Measurements from ENCODE around the gene HAAO.

DNA sequence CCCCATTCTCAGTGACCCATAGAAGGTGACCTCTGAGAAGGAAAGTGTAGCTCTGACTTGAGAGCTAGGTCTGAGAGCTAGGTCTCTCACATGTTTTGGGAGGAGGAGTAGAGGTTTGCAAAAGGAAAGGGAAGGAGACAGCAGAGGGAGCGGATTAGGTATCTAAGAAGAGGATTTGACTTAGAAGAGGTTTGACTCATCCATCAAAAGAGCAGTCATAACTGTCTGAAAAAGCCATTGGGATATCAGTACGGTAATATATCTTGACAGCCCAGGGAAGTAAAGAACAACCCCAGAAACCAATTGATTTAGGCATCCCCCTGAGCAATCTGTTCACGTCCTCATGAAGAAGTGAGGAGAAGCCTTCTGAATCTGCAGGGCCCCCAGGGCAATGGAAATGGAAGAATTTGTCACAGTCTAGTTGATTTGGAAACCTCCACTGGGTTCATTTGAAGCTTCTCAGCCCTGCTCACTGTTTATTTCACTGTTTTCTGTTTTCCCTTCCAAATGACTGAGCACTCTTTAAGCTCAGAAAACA, 47.8 kb downstream of the HAAO start:
- no peak for TF ChIP-seq POLR2AphosphoS5 (IDR thresholded peaks at IDR 0.05; ENCODE audit: low read depth, low read length)
- no peak for TF ChIP-seq SIN3A (IDR thresholded peaks at IDR 0.05; ENCODE audit: borderline replicate concordance, insufficient read depth, low read length)

Data from PFSK-1 (cell line).